ENCODE results near the gene EPN2. TPM values are rescaled to one million over a fixed set of nuclear protein-coding genes. Genes with fewer than 3 reads are reported as not detected.

EPN2 gene
- total RNA-seq, 1 experiment from 2014 or later, result 73.1 TPM

- H3K36me3 ChIP-seq (ENCODE audit: control insufficient read depth in 1 of 2, insufficient read depth in 2 of 2, low read length in 2 of 2), result 0 out of 4 replicates have a peak, but pooled peaks cover 0 to 3% of the 10 kb centered on the region in 2 experiments
- H3K9me2 ChIP-seq (ENCODE audit: insufficient read depth), result no peaks in the 10 kb centered on the region
- TF ChIP-seq ATF3 (IDR thresholded peaks at IDR 0.05) (no peak), MAX (IDR thresholded peaks at IDR 0.05) (no peak), ZNF274 (IDR thresholded peaks at IDR 0.05; ENCODE audit: low read depth, low read length) (no peak), YY1 (IDR thresholded peaks at IDR 0.05; ENCODE audit: extremely low read depth, insufficient replicate concordance, low read depth, low read length) (no peak), CTCF (IDR thresholded peaks at IDR 0.05 in 2 of 3, conservative IDR thresholded peaks at IDR 0.05 in 1 of 3; ENCODE audit: borderline replicate concordance in 1 of 3, insufficient read depth in 1 of 3, low read depth in 2 of 3, low read length in 2 of 3) (no peak), SP1 (IDR thresholded peaks at IDR 0.05; ENCODE audit: low read depth) (no peak), SRF (IDR thresholded peaks at IDR 0.05; ENCODE audit: low read depth) (no peak), TCF7L2 (IDR thresholded peaks at IDR 0.05; ENCODE audit: borderline replicate concordance, extremely low read depth, insufficient read depth, insufficient read length) (no peak), EZH2phosphoT487 (IDR thresholded peaks at IDR 0.05; ENCODE audit: borderline replicate concordance) (no peak), ZFX (IDR thresholded peaks at IDR 0.05) (no peak)
- BruUV-seq (replicated peaks), result no TSS peak
- RAD21 ChIA-PET (ENCODE audit: low non-redundant PET in 1 of 2, low total read pairs in 2 of 2, uncharacterized antibody in 2 of 2, unreplicated experiment in 2 of 2), result no interaction called here
- no peaks in the 10 kb centered on the region for H4K20me1 ChIP-seq (ENCODE audit: insufficient read depth)
- no peaks in the 10 kb centered on the region for H3K79me2 ChIP-seq (ENCODE audit: insufficient read depth, low read length)
- H3K9ac ChIP-seq (ENCODE audit: low read length), result peak overlapping the region; percentile 35
- peak; percentile 42 for ATAC-seq
- H3K27me3 ChIP-seq (ENCODE audit: insufficient read depth, low read length), result no peaks in the 10 kb centered on the region
- no peak overlapping the region for H2AFZ ChIP-seq (ENCODE audit: low read depth, low read length, poor library complexity, severe bottlenecking)
- intact Hi-C loops (cut with micrococcal nuclease), result no loop called here
- POLR2A ChIA-PET, result no interaction called here
- H3K27ac ChIP-seq (ENCODE audit: low read depth, low read length), result peak overlapping the region; percentile 70
- H3K4me2 ChIP-seq (ENCODE audit: low read length), result peak overlapping the region; percentile 65
- CTCF ChIA-PET, result interaction anchor here (1.1 kb wide), 1 partner anchor 9 kb away, joined by 3 read pairs; no protein-coding TSS in a partner anchor
- H3K4me3 ChIP-seq (replicated peaks in 1 of 2; ENCODE audit: low read depth in 1 of 2, low read length in 2 of 2), result peak overlapping the region in 1 of 2 experiments; percentile 2; a peak in 1 of 4 replicates
- H3K4me1 ChIP-seq (ENCODE audit: control insufficient read depth in 1 of 2, insufficient read depth in 2 of 2, low read length in 2 of 2), result peaks cover 26 to 36% of the 10 kb centered on the region in 2 experiments
- no peak for DNase-seq (ENCODE audit: low read depth, low spot score)
- H3K9me3 ChIP-seq (ENCODE audit: control insufficient read depth in 1 of 2, insufficient read depth in 1 of 2, low read depth in 1 of 2, low read length in 2 of 2), result no peaks in the 10 kb centered on the region
Observed at GRCh38 chr17:19347323-19348080, 110.3 kb downstream of the EPN2 start.
